IPS DF 4.7 (cell line): ENCODE results near the gene OR51L1.

Experiments used
- DNase-seq: peaks from one replicate; pipeline ENCODE4 v3.0.0-alpha.2; 2013; ENCODE audit warnings: low spot score; ENCODE audit errors: extremely low read depth

OR51L1 gene

DNA sequence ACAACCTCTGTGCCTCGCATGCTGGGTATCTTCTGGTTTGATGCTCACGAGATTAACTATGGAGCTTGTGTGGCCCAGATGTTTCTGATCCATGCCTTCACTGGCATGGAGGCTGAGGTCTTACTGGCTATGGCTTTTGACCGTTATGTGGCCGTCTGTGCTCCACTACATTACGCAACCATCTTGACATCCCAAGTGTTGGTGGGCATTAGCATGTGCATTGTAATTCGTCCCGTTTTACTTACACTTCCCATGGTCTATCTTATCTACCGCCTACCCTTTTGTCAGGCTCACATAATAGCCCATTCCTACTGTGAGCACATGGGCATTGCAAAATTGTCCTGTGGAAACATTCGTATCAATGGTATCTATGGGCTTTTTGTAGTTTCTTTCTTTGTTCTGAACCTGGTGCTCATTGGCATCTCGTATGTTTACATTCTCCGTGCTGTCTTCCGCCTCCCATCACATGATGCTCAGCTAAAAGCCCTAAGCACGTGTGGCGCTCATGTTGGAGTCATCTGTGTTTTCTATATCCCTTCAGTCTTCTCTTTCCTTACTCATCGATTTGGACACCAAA lies 52.2 kb downstream of the OR51L1 start:
- DNase-seq = no peak
